ENCODE measurements around the gene DNAH17.

DNAH17 gene

GRCh38 chr17:78544881-78545755 is 32.1 kb downstream of the DNAH17 start:
- DNase-seq (ENCODE audit: low read depth): no peak

- peak; percentile 17 for DNase-seq (ENCODE audit: low read depth)
These were observed 35.5 kb downstream of the DNAH17 start for GRCh38 chr17:78541488-78542206.

GRCh38 chr17:78539781-78540180 is 37.4 kb downstream of the DNAH17 start:
- no peak for DNase-seq (ENCODE audit: low read depth)

DNA sequence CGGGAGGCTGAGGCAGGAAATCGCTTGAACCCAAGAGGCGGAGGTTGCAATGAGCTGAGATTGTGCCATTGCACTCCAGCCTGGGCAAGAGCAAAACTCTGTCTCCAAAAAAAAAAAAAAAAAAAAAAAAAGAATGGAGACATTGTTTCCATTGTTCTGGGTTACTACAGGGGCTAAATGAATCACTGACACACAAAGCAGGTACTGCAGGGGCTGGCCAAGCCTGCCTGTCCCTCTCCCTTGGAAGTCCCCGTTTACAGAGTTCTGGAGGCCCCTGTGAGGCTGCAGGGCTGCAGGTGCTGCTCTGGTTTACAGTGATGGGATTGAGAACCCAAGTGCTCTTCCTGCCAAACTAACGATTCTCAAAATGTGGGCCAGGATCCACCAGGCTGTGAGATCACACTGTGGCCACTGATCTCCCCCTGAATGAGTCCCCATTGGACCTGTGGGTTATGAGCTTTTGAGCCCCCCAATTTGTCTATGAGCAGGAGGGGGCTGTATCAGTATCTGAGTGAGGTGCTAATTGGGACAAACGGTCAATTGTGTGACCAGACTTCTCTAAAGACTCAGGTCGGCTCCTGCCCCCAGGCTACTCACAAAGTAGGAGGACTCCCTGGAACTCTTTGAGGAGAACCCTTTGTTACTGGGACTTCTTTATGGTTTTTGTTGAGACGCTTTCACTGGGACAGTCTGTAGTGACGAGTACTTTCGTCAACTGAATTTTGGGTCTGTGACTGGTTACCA is 39.0 kb downstream of the DNAH17 start:
- no peak for DNase-seq (ENCODE audit: low read depth)

DNA sequence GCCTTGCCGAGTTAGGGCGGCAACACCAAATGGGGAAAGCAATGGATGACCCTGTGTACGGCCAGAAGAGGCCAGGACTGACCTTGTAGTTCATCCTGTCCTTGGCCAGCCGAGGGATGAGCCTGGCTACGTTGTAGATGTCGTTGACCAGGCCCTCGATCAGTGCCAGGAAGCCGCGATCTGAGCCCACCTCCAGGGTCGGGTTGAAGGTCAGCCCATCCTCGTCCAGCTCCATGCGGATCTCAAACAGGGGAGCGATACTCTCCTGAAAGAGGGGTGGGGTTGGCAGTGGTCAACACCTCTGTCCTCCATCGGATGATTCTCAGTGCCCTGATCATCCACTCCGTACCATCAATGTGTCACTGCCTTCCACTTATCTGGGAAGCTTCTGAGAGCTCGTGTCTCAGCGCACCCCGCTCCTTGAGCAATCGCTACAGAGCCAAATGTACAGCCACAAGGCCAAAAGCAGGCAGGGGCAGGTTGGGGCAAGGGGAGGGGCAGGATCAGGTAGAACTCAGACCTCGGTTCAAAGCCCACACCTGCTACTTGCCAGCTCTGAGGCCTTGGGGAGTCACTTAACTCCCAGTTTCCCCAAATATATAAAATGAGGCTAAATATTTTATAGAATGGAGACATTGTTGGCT is 39.9 kb downstream of the DNAH17 start:
- DNase-seq (ENCODE audit: low read depth): no peak

- no peak for DNase-seq (ENCODE audit: low read depth)
These were observed 41.7 kb downstream of the DNAH17 start for GRCh38 chr17:78535273-78536197.

GRCh38 chr17:78534492-78535272 is 42.5 kb downstream of the DNAH17 start:
- DNase-seq (ENCODE audit: low read depth): no peak

DNA sequence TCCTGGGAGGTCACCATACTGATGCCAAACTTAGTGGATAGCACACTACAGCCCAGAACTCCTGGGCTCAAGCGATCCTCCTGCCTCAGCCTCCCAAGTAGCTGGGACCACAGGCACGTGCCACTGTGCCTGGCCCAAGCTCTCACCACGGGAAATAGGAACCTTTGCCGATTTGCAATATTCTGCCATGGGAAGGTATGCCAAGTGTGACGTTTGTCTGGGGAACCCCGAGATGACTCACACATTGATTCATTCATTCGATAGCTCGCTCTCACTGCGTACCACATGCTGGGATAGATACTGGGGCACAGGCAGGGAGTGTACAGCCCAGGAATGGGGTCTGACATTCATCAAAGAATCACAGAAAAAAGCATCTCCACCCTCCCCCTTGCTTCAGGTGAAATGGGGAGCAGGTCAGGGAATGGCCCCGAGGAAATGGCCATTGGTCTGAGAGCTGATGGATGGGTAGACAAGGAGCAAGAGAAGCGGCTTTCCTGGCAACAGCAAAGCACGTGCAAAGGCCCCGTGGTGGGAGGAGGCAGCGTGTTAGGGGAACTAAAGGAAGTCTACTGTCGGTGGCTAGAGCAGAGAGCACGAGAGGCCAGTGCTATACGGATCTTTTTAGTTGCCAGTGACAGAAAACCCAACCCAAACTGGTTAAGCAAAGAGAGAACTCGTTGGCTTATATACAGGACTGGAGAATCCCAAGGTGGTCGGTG is 44.1 kb downstream of the DNAH17 start:
- DNase-seq (ENCODE audit: low read depth): peak; percentile 45

DNA sequence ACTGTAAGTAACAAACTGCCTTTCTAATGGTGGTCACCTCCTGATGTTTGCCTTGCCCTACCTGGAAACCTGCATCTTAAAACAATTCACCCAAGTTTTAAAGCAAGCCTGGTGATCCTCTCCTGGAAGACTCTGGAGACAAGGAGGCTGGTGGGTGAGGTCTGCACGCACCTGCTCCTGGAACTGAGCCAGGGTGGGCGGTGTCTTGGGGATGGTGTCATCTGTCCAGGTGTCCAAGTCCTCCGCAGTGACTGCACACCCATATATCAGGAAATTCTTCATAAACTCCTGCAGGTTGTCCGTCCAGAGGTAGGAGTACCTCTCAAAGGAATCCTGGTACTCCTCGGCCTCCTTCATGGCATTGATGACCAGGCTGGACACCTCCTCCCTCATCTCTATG is 44.9 kb downstream of the DNAH17 start:
- no peak for DNase-seq (ENCODE audit: low read depth)

DNA sequence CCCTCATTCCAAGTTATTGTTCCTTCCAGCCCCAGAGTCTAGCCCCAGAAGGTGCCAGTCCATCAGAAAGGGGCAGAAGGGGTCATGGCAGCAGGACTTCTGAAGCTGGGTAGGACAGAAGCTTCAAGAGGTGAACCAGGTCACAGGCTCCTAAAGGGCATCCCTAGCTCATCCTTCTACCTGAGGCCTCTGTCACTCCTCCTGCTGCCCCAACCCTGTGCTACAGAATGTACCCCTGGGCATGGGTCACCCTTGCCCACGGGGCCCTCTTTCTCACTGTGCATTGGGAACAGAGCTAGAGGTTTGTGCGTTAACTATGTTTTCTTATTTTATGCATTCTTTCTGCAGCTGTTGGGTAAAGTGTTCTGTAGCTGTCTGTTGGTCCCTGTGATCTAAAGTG is 46.5 kb downstream of the DNAH17 start:
- no peak for DNase-seq (ENCODE audit: low read depth)

DNA sequence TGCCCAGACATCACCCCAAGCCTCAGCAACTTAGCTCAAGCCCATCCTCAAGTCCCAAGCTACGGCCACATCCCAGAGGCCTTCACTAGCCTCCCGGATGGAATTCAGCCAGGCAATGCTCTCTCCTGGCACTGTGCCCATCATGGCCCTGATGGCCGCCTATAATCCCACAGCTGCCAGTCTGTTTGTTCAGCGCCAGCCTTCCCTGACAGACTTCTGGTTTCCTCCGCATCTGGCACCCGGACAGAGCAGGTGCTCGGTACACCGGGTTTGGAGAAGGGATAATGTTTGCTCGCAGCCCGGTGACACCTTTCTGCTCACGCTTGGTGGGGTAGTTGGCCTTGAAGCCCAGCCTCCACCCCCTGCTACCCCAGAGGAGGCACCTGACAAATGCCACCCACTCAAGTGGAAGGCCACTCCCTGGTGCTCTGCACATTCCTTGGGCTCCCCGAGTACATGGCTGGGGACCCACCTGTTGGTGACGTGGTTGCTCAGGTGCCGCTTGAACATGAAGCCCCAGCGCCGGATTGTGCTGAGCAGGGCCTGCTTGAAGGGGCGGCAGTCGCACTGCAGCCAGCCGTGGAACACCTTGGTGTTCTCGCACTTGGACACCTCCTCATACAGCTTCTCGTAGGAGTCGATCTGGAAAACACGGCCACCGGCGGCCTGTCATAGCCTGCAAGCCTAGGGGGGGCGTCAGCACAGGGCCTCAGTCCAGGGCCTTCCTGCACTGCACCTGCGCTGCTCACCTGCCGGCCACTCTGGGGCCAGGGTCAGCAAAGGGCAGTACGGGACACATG is 47.1 kb downstream of the DNAH17 start:
- DNase-seq (ENCODE audit: low read depth): no peak

DNA sequence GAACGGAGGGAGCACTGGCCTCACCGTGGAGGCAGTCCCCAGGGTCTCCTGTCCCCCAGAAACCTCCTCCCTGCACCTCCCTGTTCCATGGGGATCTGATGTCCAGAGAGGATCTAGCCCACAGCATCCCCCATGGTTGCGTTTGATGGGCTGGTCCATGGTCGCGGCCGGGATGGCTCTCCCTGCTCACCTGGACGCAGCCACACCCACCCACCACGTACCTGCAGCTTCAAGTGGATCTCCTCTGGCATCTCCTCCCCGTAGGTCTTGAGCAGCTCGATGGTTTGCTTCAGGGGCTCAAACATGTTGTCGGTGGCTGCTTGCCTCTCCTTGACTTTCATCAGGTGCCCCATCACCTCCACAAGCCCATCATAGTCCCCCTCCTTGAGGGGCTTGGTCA is 47.9 kb downstream of the DNAH17 start:
- no peak for DNase-seq (ENCODE audit: low read depth)

GRCh38 chr17:78528541-78528940 is 48.7 kb downstream of the DNAH17 start:
- no peak for DNase-seq (ENCODE audit: low read depth)

GRCh38 chr17:78527345-78527744 is 49.9 kb downstream of the DNAH17 start:
- no peak for DNase-seq (ENCODE audit: low read depth)

- DNase-seq (ENCODE audit: low read depth): no peak
These were observed 50.8 kb downstream of the DNAH17 start for GRCh38 chr17:78526231-78527025.

- no peak for DNase-seq (ENCODE audit: low read depth)
These were observed 51.6 kb downstream of the DNAH17 start for GRCh38 chr17:78525511-78526160.

DNA sequence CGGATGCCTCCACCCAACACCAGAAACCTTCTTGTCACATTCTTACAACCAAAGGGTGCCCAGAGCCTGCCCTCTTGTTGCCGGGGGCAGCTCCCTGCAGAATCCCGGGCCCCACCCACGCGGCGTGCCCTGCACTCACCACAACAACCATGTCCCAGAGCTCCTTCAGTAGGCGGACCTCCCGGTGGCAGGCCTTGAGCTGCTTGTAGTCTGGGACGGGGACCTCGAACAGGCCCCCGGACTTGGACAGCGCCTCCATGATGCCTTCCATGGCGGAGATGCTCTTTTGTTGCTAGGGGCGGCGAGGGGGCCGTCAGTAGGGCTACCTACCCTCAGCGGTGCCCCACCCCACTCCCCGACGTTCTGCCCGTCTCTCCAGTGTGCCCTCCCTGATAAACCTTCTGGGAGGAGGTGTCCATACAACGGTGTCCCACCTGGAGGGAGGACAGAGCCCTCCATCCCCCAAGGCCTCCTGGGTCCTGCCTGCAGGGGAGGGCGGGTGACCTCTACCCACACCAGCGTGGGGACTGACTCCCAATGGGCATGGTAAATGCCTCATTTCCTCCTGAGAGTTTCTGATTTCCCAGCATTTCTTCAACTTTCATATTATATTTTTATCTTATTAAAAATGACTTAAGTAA is 52.2 kb downstream of the DNAH17 start:
- no peak for DNase-seq (ENCODE audit: low read depth)
